Gastrocnemius medialis (tissue), 4 donors: ENCODE measurements around the gene RAD51AP2. TPM values are rescaled to one million over a fixed set of nuclear protein-coding genes. Genes with fewer than 3 reads are reported as not detected.
A peak's percentile ranks its signal among the peaks of the same experiment; 100 is the strongest.

Experiments used
- ATAC-seq, 2 donors: fragments of 150-250 bp; one replicate each; pipeline ENCODE4 v1.9.1; 2016
- DNase-seq, 2 donors: peaks; one replicate each; pipeline ENCODE4 v3.0.0-alpha.2; 2019
- H3K27ac ChIP-seq, 4 donors: fragments of 200-600 bp; sonication (generic); 1 replicate in 1 of 4; 2 replicates in 3 of 4; pipeline ENCODE4 v1.5.1; 2016 to 2018; ENCODE audit warnings: mild to moderate bottlenecking in 2 of 4, moderate library complexity in 1 of 4
- H3K27me3 ChIP-seq, 3 donors: fragments of 200-600 bp; sonication (generic) in 2 of 3; 1 replicate in 1 of 3; 2 replicates in 2 of 3; pipeline versions ENCODE4 v1.5.1 to v1.6.0; 2016 to 2019; ENCODE audit warnings: mild to moderate bottlenecking in 1 of 3, moderate library complexity in 1 of 3
- H3K36me3 ChIP-seq, 2 donors: fragments of 200-600 bp; sonication (generic) in 1 of 2; one replicate each; pipeline ENCODE4 v1.5.1; 2017 to 2018
- H3K4me1 ChIP-seq, 2 donors: fragments of 200-600 bp; sonication (generic) in 1 of 2; one replicate each; pipeline ENCODE4 v1.5.1; 2016 to 2017; ENCODE audit warnings: mild to moderate bottlenecking in 2 of 2
- H3K4me3 ChIP-seq, 4 donors: fragments of 200-600 bp; sonication (generic) in 3 of 4; 1 replicate in 1 of 4; 2 replicates in 3 of 4; pipeline ENCODE4 v1.5.1; 2016 to 2019; ENCODE audit warnings: mild to moderate bottlenecking in 2 of 4
- H3K9me3 ChIP-seq, 3 donors: fragments of 200-600 bp; sonication (generic) in 2 of 3; 1 replicate in 1 of 3; 2 replicates in 2 of 3; pipeline ENCODE4 v1.5.1; 2016 to 2019
- CTCF ChIP-seq, 5 experiments: fragments of 450-650 bp in 3 of 5; fragments of 200-600 bp in 2 of 5; sonication (generic) in 2 of 5; IDR thresholded peaks in 4 of 5; conservative IDR thresholded peaks in 1 of 5; 1 replicate in 4 of 5; 2 replicates in 1 of 5; pipeline ENCODE4 v1.5.1; 2016 to 2019; ENCODE audit warnings: antibody characterized with exemption in 5 of 5, mild to moderate bottlenecking in 3 of 5, moderate library complexity in 3 of 5
- POLR2A ChIP-seq, 2 donors: fragments of 450-650 bp; IDR thresholded peaks; one replicate each; pipeline ENCODE4 v1.6.1; 2017; ENCODE audit warnings: antibody characterized with exemption in 2 of 2, mild to moderate bottlenecking in 2 of 2, moderate library complexity in 2 of 2
- in situ Hi-C, 4 donors: fragments of 200-750 bp; cut with MboI; loops; one replicate each; pipeline versions ENCODE4 v1.15.0 to v1.8.0; 2017; ENCODE audit warnings: low sequenced_read_pairs in 4 of 4
- intact Hi-C: fragments of 100-400 bp; cut with DNase I; formaldehyde crosslinking; loops from one replicate; pipeline ENCODE4 v1.15.1; 2023; ENCODE audit warnings: low total_unique reads
- total RNA-seq, 4 donors: library from RNA; depleted of rRNA; stranded (reverse); fragments of >200 nt; gene quantifications; one replicate each; pipeline versions ENCODE4 v1.1.0 to v1.2.3, GENCODE V29; 2016

Gene RAD51AP2
- total RNA-seq, 4 donors from 2014 or later, result not detected

DNA sequence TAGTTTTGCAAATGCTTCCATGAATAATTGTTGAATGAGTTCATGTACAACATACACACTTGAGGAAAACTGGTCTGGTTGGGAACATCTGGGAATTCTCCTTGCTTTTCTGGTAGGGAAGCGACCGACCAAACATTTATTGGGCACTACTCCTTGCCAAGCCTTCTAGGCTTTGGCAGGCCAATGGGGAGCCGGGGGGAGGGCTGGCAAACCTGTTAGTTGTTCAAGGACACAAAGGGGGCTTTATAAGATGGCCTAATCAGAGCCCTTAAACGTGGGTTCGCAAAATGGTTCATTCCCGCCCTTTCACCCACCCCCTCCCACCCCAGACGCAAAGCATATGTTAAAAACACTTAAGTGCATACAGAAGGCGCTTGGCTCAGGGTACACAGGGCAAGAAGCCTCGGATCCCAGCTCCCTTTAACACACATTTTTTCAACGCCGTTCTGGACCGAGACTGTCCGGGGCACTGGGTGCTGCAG, 21.4 kb upstream of the RAD51AP2 start:
- no peak for TF ChIP-seq CTCF (IDR thresholded peaks at IDR 0.05 in 4 of 5, conservative IDR thresholded peaks at IDR 0.05 in 1 of 5)
- TF ChIP-seq POLR2A (IDR thresholded peaks at IDR 0.05), result no peak
- H3K27ac ChIP-seq, result peak overlapping the region in 3 of 4 donors; percentile 69 to 74 (median 69)
- H3K36me3 ChIP-seq, result no peaks in the 10 kb centered on the region
- peaks cover 6 to 23% of the 10 kb centered on the region in 2 donors for H3K4me1 ChIP-seq
- in situ Hi-C loops, result no loop called here
- H3K4me3 ChIP-seq, result peak overlapping the region; percentile 55 to 69 (median 61)
- no peak for DNase-seq
- ATAC-seq, result no peak
- intact Hi-C loops, result loop anchor here (1.0 kb wide), 1 partner anchor 21 kb away; the partner anchor contains the start of gene RAD51AP2
- H3K9me3 ChIP-seq, result no peaks in the 10 kb centered on the region
- peaks cover 0 to 33% (median 4%) of the 10 kb centered on the region in 3 donors for H3K27me3 ChIP-seq

- intact Hi-C loops, result loop anchor here (1.0 kb wide), 1 partner anchor 21 kb away; the partner anchor contains the start of gene RAD51AP2
- no peak for TF ChIP-seq CTCF (IDR thresholded peaks at IDR 0.05 in 4 of 5, conservative IDR thresholded peaks at IDR 0.05 in 1 of 5)
- no peak for TF ChIP-seq POLR2A (IDR thresholded peaks at IDR 0.05)
- ATAC-seq (peak; percentile 62 to 78), DNase-seq (peak in 1 of 2 donors; percentile 54)
- H3K27ac ChIP-seq, result peak overlapping the region; percentile 8 to 74 (median 69)
- H3K4me1 ChIP-seq, result peaks cover 6 to 23% of the 10 kb centered on the region in 2 donors
- in situ Hi-C loops, result no loop called here
- H3K4me3 ChIP-seq, result peak overlapping the region; percentile 44 to 69 (median 56)
- no peaks in the 10 kb centered on the region for H3K9me3 ChIP-seq
- peaks cover 0 to 28% (median 4%) of the 10 kb centered on the region in 3 donors for H3K27me3 ChIP-seq
- no peaks in the 10 kb centered on the region for H3K36me3 ChIP-seq
Measured at GRCh38 chr2:17538844-17539554, 20.8 kb upstream of the RAD51AP2 start.

GRCh38 chr2:17538022-17538843, 20.0 kb upstream of the RAD51AP2 start:
- peaks cover 0 to 25% (median 4%) of the 10 kb centered on the region in 3 donors for H3K27me3 ChIP-seq
- in situ Hi-C loops, result no loop called here

DNA sequence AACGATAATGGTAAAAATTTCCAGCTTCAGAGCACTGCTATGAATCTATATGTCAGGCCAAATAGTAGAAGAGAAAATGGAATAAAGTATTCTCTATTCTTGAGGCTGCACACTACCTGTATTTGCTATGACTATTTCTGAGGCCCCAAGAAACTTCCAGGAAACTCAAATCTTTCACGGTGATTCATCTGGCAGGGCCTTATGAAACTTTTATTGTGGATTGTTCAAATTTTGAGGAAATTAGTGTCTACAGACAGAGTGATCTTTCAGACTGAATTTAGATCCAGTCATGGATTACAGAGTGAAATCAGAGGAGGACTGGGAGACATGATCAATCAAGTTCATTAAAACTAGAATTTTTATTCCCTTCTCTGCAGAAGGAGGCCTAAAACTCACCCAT, 18.2 kb upstream of the RAD51AP2 start:
- H3K27me3 ChIP-seq, result peaks cover 0 to 14% (median 4%) of the 10 kb centered on the region in 3 donors
- no peak overlapping the region for H3K27ac ChIP-seq
- in situ Hi-C loops, result no loop called here
- TF ChIP-seq CTCF (IDR thresholded peaks at IDR 0.05 in 4 of 5, conservative IDR thresholded peaks at IDR 0.05 in 1 of 5), result no peak
- TF ChIP-seq POLR2A (IDR thresholded peaks at IDR 0.05), result no peak
- peaks cover 6 to 20% of the 10 kb centered on the region in 2 donors for H3K4me1 ChIP-seq
- ATAC-seq (no peak), DNase-seq (no peak)
- no peak overlapping the region for H3K4me3 ChIP-seq
- H3K9me3 ChIP-seq, result no peaks in the 10 kb centered on the region
- H3K36me3 ChIP-seq, result no peaks in the 10 kb centered on the region
- intact Hi-C loops, result no loop called here

More at GRCh38 chr2:17538022-17538843, 20.0 kb upstream of the RAD51AP2 start:
- ATAC-seq (peak; percentile 10 to 35), DNase-seq (no peak)
- Histone ChIP-seq H3K4me1 (peaks cover 6 to 23% of the 10 kb centered on the region in 2 donors), H3K9me3 (no peaks in the 10 kb centered on the region), H3K36me3 (no peaks in the 10 kb centered on the region), H3K27ac (peak overlapping the region in 3 of 4 donors; percentile 69 to 74 (median 69)), H3K4me3 (peak overlapping the region; percentile 44 to 69 (median 56))
- intact Hi-C loops, result no loop called here
- no peak for TF ChIP-seq POLR2A (IDR thresholded peaks at IDR 0.05)
- no peak for TF ChIP-seq CTCF (IDR thresholded peaks at IDR 0.05 in 4 of 5, conservative IDR thresholded peaks at IDR 0.05 in 1 of 5)
